GM12872 (cell line): ENCODE results near the gene NEUROD6.

Source experiments
- TF ChIP-seq, protein P1 (sequence below): IDR thresholded peaks from 3 replicates; pipeline ENCODE4 v1.5.1; 2011; ENCODE audit warnings: low read depth, mild to moderate bottlenecking, low read length, moderate library complexity; ENCODE audit not compliant: insufficient read depth

The NEUROD6 gene

GRCh38 chr7:31314781-31315180, 25.7 kb downstream of the NEUROD6 start:
- TF ChIP-seq, protein P1, sequence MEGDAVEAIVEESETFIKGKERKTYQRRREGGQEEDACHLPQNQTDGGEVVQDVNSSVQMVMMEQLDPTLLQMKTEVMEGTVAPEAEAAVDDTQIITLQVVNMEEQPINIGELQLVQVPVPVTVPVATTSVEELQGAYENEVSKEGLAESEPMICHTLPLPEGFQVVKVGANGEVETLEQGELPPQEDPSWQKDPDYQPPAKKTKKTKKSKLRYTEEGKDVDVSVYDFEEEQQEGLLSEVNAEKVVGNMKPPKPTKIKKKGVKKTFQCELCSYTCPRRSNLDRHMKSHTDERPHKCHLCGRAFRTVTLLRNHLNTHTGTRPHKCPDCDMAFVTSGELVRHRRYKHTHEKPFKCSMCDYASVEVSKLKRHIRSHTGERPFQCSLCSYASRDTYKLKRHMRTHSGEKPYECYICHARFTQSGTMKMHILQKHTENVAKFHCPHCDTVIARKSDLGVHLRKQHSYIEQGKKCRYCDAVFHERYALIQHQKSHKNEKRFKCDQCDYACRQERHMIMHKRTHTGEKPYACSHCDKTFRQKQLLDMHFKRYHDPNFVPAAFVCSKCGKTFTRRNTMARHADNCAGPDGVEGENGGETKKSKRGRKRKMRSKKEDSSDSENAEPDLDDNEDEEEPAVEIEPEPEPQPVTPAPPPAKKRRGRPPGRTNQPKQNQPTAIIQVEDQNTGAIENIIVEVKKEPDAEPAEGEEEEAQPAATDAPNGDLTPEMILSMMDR, result no peak

- TF ChIP-seq, protein P1, result no peak
These were observed 27.6 kb downstream of the NEUROD6 start for GRCh38 chr7:31312889-31313288.

DNA sequence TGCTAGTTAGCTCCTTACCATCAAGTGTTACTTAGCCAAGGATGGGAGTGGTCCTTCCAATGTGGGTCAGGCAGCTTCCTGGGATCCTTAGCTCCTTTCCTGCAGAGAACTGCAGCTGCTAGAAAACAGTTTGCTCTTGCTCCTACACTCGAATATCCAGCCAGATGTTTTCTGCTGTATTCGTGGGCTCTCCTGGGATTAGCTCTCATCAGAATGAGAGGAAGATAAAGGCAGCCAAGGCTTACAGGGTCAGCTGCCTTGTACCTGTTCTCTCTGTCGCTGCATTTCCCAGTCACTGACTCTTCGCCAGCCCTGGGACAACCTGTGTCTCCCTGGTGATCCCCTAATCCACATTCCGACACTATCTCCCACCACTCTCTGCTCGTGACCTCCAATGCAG, 29.0 kb downstream of the NEUROD6 start:
- TF ChIP-seq, protein P1, result no peak

DNA sequence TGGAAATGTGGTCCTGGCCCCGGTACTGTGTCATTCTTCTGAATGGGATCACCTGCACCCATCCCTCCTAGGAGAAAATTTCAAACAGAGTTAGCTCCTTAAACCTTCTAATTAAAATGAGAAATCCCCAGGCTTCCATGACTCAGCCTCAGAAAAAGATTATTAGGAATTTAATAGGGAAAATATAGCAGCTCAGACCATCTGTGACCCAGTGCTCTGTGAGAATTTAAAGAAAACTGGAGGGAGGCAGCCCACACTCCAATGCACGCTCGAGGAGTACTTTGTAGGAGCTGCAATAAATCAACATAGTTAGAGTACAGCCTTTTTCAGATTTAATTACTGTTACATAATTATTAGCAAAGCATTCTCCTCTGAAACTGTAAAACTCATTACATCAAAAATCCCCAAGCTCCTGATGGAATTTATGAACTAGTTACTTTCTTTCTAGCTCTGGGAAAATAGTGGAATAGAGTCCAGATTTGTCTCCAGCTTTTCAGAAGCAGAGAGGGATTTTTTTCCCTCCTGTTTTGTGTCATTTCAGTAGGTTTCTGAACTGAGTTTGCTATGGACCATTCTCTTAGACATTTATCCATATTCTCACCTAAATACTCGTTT, 30.1 kb downstream of the NEUROD6 start:
- TF ChIP-seq, protein P1, result no peak

- TF ChIP-seq, protein P1, result no peak
These were observed 31.1 kb downstream of the NEUROD6 start for GRCh38 chr7:31309407-31309806.

GRCh38 chr7:31308652-31309051, 31.9 kb downstream of the NEUROD6 start:
- TF ChIP-seq, protein P1, result no peak

DNA sequence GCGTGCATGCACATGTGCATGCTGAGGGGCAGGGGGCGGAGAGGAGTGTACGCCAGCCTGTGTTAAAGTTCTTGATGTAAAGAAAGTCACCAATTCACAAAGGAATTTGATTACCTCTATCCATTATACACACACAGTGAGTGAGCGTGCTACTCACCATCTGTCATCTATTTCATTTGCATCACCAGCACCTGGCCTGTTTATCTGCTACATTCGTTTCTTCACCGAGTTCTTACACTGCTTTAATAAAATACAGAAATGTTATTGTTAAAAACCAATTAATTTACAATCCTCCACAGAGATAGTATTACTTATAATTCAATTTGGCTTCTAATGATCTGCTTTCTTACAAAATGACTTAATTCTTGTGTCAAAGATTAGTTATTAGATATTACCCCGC, 32.6 kb downstream of the NEUROD6 start:
- TF ChIP-seq, protein P1, result no peak

DNA sequence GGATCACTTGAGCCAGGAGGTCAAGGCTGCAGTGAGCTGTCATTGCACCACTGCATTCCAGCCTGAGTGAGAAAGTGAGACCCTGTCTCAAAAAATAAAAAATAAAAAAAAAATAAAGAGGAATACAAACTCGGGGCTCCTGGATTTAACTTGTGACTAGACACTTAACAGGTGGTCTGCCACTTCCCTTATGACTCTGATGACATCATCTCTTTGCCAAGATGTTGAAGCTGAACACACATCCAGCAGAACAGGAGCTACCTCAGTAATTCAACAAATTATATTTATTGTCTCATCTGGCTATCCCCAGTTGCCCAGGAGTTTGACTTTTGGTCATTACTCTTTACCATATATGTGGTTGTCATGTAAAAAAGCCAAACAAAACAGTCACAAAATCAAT, 35.3 kb downstream of the NEUROD6 start:
- TF ChIP-seq, protein P1, result no peak
